KMS-11 (cell line): ENCODE results near the gene AMOT.

Experiments used
- H2AFZ ChIP-seq: fragments of 200-600 bp; sonication (generic); 2 replicates; pipeline ENCODE4 v1.6.1; 2016; ENCODE audit warnings: antibody characterized with exemption, mixed run types, low read depth
- H3K27ac ChIP-seq: fragments of 200-600 bp; sonication (generic); 2 replicates; pipeline ENCODE4 v1.6.1; 2016; ENCODE audit warnings: mild to moderate bottlenecking, mixed run types
- H3K27me3 ChIP-seq: fragments of 200-600 bp; sonication (generic); 2 replicates; pipeline ENCODE4 v1.6.1; 2017; ENCODE audit warnings: mild to moderate bottlenecking, low read depth, mixed run types, moderate library complexity; ENCODE audit not compliant: insufficient read depth
- H3K36me3 ChIP-seq: fragments of 200-600 bp; sonication (generic); 2 replicates; pipeline ENCODE4 v1.6.1; 2017; ENCODE audit warnings: mild to moderate bottlenecking, mixed run types; ENCODE audit not compliant: insufficient read depth
- H3K4me1 ChIP-seq: fragments of 200-600 bp; sonication (generic); 2 replicates; pipeline ENCODE4 v1.6.1; 2016; ENCODE audit warnings: mild to moderate bottlenecking, low read depth, mixed run types; ENCODE audit not compliant: poor library complexity, severe bottlenecking
- H3K4me2 ChIP-seq: fragments of 200-600 bp; sonication (generic); 2 replicates; pipeline ENCODE4 v1.7.0; 2016; ENCODE audit warnings: mild to moderate bottlenecking, mixed run types
- H3K4me3 ChIP-seq: fragments of 200-600 bp; sonication (generic); IDR thresholded peaks from 2 replicates; pipeline ENCODE4 v1.6.1; 2017; ENCODE audit warnings: low read depth, low read length, mixed read lengths; ENCODE audit not compliant: insufficient read depth
- H3K79me2 ChIP-seq: fragments of 200-600 bp; sonication (generic); 2 replicates; pipeline ENCODE4 v1.6.1; 2016; ENCODE audit warnings: low read depth, mixed run types; ENCODE audit not compliant: insufficient read depth
- H3K9ac ChIP-seq: fragments of 200-600 bp; sonication (generic); 2 replicates; pipeline ENCODE4 v1.6.1; 2016; ENCODE audit warnings: mild to moderate bottlenecking, mixed run types
- H4K20me1 ChIP-seq: fragments of 200-600 bp; sonication (generic); 2 replicates; pipeline ENCODE4 v1.6.1; 2016; ENCODE audit warnings: mild to moderate bottlenecking, mixed run types; ENCODE audit not compliant: insufficient read depth
- CTCF ChIP-seq: fragments of 200-600 bp; sonication (generic); conservative IDR thresholded peaks from 2 replicates; pipeline ENCODE4 v1.6.1; 2017; ENCODE audit warnings: low read depth, mild to moderate bottlenecking, antibody characterized with exemption, low read length, moderate library complexity, mixed read lengths

Gene AMOT

DNA sequence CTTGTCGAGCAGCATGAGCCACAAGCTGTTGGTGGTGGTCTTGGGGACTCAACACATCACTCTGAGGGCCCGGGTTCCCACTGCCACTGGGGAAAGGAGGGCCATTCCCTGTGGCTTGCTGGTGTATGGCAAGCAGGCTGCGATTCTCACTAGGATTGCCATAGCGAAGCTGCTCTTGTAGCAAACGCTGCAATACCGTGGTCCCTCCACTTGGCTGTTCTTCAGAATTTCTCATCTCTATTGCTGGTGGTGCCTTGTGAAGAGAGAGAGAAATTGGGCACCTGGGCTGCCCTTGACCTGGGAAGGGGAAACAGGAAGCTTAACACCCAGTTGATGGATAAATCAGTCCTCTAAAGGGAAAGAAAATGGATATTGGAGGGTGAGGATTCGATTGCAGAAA is 17.7 kb downstream of the AMOT start:
- Histone ChIP-seq H3K9ac (no peak overlapping the region), H3K27me3 (no peaks in the 10 kb centered on the region), H3K27ac (no peak overlapping the region), H3K4me3 (no peak overlapping the region), H3K4me1 (no peaks in the 10 kb centered on the region), H4K20me1 (no peaks in the 10 kb centered on the region), H3K79me2 (no peaks in the 10 kb centered on the region), H3K36me3 (no peaks in the 10 kb centered on the region), H2AFZ (no peak overlapping the region), H3K4me2 (no peak overlapping the region)
- no peak for TF ChIP-seq CTCF

- no peak for TF ChIP-seq CTCF
- H3K9ac ChIP-seq: no peak overlapping the region
- H3K4me1 ChIP-seq: no peaks in the 10 kb centered on the region
These were observed 20.0 kb downstream of the AMOT start for GRCh38 chrX:112820364-112821268.

DNA sequence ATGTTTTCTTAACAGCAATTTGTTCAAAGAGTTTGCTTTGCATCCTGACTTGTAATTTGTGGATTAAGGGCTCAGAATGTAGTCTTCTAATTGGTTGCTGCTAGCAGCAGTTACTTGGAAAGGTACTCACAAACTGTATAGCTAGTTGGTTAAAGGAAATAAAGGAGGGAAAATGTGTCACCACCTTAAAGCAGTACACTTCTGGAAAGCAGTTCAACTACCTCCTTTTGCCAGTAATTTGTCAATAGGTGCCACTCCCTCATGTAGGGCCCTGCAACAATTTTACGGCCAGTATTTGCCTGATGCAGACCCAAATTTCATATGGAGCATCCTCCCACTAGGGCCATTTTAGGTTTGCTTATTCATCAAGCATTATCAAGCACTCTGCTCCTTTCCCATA is 20.8 kb downstream of the AMOT start:
- no peak overlapping the region for H3K9ac ChIP-seq
- H3K27me3 ChIP-seq: no peaks in the 10 kb centered on the region
- H2AFZ ChIP-seq: no peak overlapping the region
- H3K4me3 ChIP-seq: no peak overlapping the region
- TF ChIP-seq CTCF: no peak
- no peaks in the 10 kb centered on the region for H4K20me1 ChIP-seq
- H3K36me3 ChIP-seq: no peaks in the 10 kb centered on the region
- no peaks in the 10 kb centered on the region for H3K4me1 ChIP-seq
- H3K4me2 ChIP-seq: no peak overlapping the region
- H3K27ac ChIP-seq: no peak overlapping the region
- no peaks in the 10 kb centered on the region for H3K79me2 ChIP-seq

More at GRCh38 chrX:112820364-112821268, 20.0 kb downstream of the AMOT start:
- H3K4me3 ChIP-seq: no peak overlapping the region
- no peaks in the 10 kb centered on the region for H4K20me1 ChIP-seq
- H3K4me2 ChIP-seq: no peak overlapping the region
- no peaks in the 10 kb centered on the region for H3K27me3 ChIP-seq
- no peaks in the 10 kb centered on the region for H3K79me2 ChIP-seq
- no peak overlapping the region for H3K27ac ChIP-seq
- no peaks in the 10 kb centered on the region for H3K36me3 ChIP-seq
- H2AFZ ChIP-seq: no peak overlapping the region

DNA sequence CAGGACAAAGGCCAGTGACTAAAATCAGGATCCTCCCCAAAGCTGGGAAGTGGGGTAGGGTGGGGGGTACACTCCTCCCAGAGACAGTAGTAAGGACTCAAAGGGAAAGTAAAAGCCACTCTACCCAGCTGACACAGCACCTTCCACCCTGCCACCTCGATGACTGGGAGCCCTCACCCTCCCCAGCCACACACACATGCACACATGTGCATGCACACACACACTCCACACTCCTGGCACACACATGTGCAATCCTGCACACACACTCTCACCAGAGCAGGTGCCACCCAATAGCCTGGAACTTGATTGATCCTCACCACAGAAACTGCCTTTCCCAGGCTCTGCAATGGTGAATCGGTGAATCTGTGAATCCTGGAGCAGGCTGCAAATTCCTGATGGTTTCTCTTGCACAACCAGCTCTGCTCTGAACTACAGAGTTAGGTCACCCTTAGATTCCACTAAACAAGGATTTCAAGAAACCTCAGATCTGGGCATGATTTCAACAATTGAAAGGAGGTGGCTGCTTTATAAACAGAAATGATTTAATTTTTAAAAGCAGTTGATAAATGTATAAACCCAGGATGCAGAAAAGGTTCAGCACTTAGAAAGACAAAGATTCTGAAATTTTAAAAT is 21.5 kb downstream of the AMOT start:
- no peaks in the 10 kb centered on the region for H3K79me2 ChIP-seq
- H3K4me2 ChIP-seq: no peak overlapping the region
- H3K4me1 ChIP-seq: no peaks in the 10 kb centered on the region
- H3K27ac ChIP-seq: no peak overlapping the region
- H3K9ac ChIP-seq: no peak overlapping the region
- no peak overlapping the region for H3K4me3 ChIP-seq
- no peaks in the 10 kb centered on the region for H3K27me3 ChIP-seq
- TF ChIP-seq CTCF: no peak
- H4K20me1 ChIP-seq: no peaks in the 10 kb centered on the region
- no peaks in the 10 kb centered on the region for H3K36me3 ChIP-seq
- H2AFZ ChIP-seq: no peak overlapping the region
